ENCODE measurements around the gene TES. TPM values are rescaled to one million over a fixed set of nuclear protein-coding genes. Genes with fewer than 3 reads are reported as not detected.

TES gene
- total RNA-seq, 2 donors from 2014 or later = 107 to 108 TPM

GRCh38 chr7:116271161-116271913 is 61.0 kb downstream of the TES start:
- Mint-ChIP-seq H3K4me1 (peaks cover 2% of the 10 kb centered on the region), H3K27me3 (peaks cover 34% of the 10 kb centered on the region), H3K36me3 (ENCODE audit: low read depth) (peaks cover under 1% of the 10 kb centered on the region), H3K4me3 (no peak overlapping the region), H3K27ac (no peak overlapping the region)
- no peaks in the 10 kb centered on the region for H3K9me3 ChIP-seq (ENCODE audit: control insufficient read depth, low read length, poor library complexity, severe bottlenecking)
- no peak for ATAC-seq
- no peak for DNase-seq

DNA sequence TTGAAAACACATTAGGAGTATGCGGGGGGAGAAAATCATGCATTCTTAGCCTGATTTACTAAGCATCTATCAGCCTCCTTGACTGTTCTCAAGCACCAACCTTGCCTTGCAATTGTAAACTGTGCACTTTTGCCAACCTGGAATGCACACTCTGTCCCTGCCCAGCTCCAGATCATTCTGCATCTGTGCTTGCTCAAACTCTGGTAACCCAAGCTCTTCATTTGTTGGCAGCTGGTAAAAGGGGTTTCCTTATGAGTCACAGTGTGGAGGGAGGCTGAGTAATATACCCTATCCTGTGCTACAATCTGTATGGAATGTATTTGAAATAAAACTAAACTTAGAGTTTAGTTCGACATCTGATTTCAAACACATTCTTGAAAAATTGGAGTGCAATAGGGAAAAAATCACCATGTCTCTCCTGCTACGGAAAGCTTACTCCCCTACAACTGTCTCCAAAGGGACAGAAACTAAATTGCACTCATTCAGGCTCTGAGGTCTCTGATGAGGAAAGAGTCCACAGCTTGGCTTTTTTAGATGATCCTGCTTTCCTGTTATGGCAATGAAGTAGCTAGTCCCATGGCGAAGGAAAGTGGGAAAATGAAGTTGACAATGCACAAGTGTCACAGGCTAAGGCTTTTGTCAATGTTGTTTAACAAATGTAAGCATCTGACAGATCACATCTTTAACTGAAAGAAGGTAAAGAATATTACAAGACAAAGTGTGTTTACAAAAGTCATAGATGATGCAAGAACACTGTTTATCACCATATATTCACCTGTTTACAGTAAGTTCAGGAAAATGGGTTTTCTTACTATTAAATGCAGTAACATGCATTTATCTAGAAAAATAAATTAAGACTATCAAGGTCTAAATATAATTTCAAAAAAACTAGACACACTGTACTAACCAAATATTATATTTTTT is 61.9 kb downstream of the TES start:
- DNase-seq = no peak
- no peak for ATAC-seq
- Mint-ChIP-seq H3K4me3 (no peak overlapping the region), H3K36me3 (ENCODE audit: low read depth) (no peaks in the 10 kb centered on the region), H3K27ac (no peak overlapping the region), H3K27me3 (peaks cover 36% of the 10 kb centered on the region), H3K4me1 (no peaks in the 10 kb centered on the region)
- no peaks in the 10 kb centered on the region for H3K9me3 ChIP-seq (ENCODE audit: control insufficient read depth, low read length, poor library complexity, severe bottlenecking)

DNA sequence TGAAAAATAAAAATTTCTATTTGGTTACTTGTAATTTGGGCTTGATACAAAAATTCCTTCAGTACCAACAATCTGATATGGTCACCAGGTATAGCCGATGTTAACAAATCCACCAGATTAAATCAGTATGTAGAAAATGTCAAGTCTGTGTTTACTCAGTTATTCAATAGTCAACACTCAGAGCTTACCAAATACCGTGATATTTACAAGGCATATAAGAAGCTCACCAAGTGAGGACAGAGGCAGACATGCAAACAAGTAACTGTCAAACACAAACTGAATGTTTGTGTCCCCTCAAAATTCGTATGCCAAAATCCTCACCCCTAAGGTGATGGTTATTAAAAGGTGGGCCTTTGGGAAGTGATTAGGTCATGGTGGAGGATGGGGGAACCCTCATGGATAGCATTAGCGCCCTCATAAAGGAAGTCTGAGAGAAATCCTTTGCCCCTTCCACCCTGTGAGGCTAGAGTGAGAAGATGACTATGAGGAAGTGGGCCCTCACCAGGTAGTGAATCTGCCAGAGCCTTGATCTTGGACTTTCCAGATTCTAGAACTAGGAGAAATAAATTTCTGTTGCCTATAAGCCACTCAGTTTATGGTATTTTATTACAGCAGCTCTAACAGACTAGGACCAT is 63.1 kb downstream of the TES start:
- no peak overlapping the region for H3K27ac Mint-ChIP-seq

DNA sequence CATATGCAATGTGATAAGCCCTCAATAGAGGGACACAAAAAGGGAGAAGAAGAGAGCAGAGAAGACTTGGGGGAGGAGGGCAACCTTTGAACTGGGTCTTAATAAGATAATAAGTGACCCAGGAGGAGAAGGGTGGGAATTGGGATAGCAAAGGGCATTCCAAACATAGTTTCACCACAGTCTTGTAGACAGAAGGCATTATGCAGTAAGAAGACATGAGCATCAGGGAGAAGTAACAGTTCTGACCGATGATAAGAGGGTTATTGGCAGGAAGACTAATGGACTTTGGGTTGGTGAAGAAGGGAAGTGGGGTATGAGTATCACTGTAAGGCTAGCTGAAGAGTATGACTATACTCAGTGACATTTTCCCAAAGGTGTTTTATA is 63.6 kb downstream of the TES start:
- DNase-seq (no peak), ATAC-seq (no peak)
- no peaks in the 10 kb centered on the region for H3K4me1 Mint-ChIP-seq
- H3K4me3 Mint-ChIP-seq = no peak overlapping the region
- H3K36me3 Mint-ChIP-seq (ENCODE audit: low read depth) = no peaks in the 10 kb centered on the region
- no peaks in the 10 kb centered on the region for H3K9me3 ChIP-seq (ENCODE audit: control insufficient read depth, low read length, poor library complexity, severe bottlenecking)
- peaks cover 40% of the 10 kb centered on the region for H3K27me3 Mint-ChIP-seq
- no peak overlapping the region for H3K27ac Mint-ChIP-seq

More for the DNA sequence above, 63.1 kb downstream of the TES start:
- no peak overlapping the region for H3K4me3 Mint-ChIP-seq
- no peaks in the 10 kb centered on the region for H3K4me1 Mint-ChIP-seq
- DNase-seq = no peak
- no peaks in the 10 kb centered on the region for H3K9me3 ChIP-seq (ENCODE audit: control insufficient read depth, low read length, poor library complexity, severe bottlenecking)
- ATAC-seq = no peak
- peaks cover 45% of the 10 kb centered on the region for H3K27me3 Mint-ChIP-seq
- no peaks in the 10 kb centered on the region for H3K36me3 Mint-ChIP-seq (ENCODE audit: low read depth)

DNA sequence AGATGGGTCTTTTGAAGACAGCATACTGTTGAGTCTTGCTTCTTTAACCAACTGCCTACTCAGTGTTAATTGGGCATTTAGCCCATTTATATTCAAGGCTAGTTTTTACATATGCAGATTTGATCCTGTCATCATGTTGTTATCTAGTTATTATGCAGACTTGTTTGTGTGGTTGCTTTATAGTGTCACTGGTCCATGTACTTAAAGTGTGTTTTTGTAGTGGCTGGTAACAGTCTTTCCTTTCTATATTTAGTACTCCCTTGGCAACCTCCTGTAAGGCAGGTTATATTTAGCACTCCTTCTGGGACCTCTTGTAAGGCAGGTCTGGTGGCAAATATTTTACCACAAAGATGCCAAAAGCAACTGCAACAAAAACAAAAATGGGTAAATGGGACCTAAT is 66.7 kb downstream of the TES start:
- H3K27me3 Mint-ChIP-seq = peaks cover 45% of the 10 kb centered on the region
- H3K4me3 Mint-ChIP-seq = no peak overlapping the region
- DNase-seq = no peak
- H3K27ac Mint-ChIP-seq = no peak overlapping the region
- no peak for ATAC-seq
- H3K36me3 Mint-ChIP-seq (ENCODE audit: low read depth) = no peaks in the 10 kb centered on the region
- H3K9me3 ChIP-seq (ENCODE audit: control insufficient read depth, low read length, poor library complexity, severe bottlenecking) = no peaks in the 10 kb centered on the region
- H3K4me1 Mint-ChIP-seq = peaks cover 2% of the 10 kb centered on the region

DNA sequence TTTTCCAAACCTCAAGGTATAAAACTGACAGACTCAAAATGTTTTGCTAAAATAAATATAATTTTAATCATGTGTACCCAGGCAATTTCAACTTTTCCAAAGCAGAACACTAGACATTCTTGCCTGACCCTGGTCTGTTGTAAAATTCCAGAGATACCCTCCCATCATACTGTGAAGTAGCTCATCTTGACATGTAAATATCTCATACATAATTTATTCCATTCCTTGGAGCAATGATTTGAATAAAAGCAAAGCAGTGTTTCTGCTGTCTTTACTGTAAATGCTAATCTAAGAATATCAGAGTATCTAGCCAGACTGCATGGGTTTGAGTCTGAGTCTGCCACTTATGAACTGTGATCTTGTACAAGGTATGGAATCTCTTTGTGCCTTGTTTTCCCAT is 68.9 kb downstream of the TES start:
- Mint-ChIP-seq H3K27ac (no peak overlapping the region), H3K36me3 (ENCODE audit: low read depth) (no peaks in the 10 kb centered on the region), H3K27me3 (peaks cover 41% of the 10 kb centered on the region), H3K4me3 (no peak overlapping the region), H3K4me1 (peaks cover 2% of the 10 kb centered on the region)
- no peaks in the 10 kb centered on the region for H3K9me3 ChIP-seq (ENCODE audit: control insufficient read depth, low read length, poor library complexity, severe bottlenecking)
- ATAC-seq (no peak), DNase-seq (no peak)

DNA sequence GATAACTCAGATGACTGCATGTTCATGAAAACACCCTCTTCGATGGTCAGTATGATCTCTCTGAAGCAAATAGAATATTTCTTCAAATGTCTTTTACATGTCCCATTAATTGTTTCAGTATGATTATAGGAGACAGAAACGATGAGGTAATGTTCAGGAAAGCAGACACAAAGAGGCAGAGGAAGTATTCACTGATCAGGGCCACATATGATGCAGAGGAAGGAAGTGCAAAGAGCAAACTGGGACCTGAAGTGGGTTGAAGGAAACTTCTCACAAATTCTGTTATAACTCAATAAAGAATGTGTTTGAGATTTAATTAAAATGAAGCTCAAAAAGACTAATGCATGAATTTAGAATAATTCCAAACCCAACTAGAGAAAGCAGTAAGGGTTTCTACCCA is 70.5 kb downstream of the TES start:
- H3K4me1 Mint-ChIP-seq = peaks cover 2% of the 10 kb centered on the region
- DNase-seq = no peak
- no peak overlapping the region for H3K27ac Mint-ChIP-seq
- no peak overlapping the region for H3K4me3 Mint-ChIP-seq
- H3K36me3 Mint-ChIP-seq (ENCODE audit: low read depth) = no peaks in the 10 kb centered on the region
- ATAC-seq = no peak
- H3K9me3 ChIP-seq (ENCODE audit: control insufficient read depth, low read length, poor library complexity, severe bottlenecking) = no peaks in the 10 kb centered on the region
- H3K27me3 Mint-ChIP-seq = peaks cover 41% of the 10 kb centered on the region

DNA sequence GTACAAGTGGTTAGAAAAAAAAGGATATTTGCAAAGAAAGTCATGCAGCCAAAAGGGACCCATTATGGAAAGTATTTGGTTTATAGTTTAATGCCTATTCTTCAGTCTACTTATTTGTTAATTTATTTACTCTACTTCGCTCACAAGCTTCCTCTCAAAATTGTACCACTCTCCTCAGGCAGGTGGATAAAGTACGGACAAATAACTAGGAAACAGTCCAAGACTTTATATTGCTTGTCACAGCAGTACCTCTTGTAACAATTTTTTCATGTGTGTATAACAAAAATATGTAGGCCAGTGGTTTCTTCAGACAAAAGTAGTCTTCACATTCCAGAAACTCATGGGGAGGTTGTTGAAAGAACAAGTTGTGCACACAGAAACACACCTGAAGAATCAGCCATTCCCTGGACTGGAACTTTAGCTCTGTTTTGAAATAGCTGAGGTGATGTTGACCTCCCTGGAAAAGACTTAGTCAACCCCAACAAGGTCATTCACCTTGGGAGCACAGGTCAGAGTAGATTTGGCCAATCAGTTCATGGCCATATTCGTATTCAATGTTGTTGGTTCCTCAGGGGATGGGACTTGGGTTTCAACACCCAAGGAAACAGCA is 73.4 kb downstream of the TES start:
- Mint-ChIP-seq H3K27ac (no peak overlapping the region), H3K4me3 (no peak overlapping the region), H3K36me3 (ENCODE audit: low read depth) (no peaks in the 10 kb centered on the region), H3K4me1 (peaks cover 2% of the 10 kb centered on the region), H3K27me3 (peaks cover 38% of the 10 kb centered on the region)
- ATAC-seq = no peak
- DNase-seq = no peak
- H3K9me3 ChIP-seq (ENCODE audit: control insufficient read depth, low read length, poor library complexity, severe bottlenecking) = no peaks in the 10 kb centered on the region

DNA sequence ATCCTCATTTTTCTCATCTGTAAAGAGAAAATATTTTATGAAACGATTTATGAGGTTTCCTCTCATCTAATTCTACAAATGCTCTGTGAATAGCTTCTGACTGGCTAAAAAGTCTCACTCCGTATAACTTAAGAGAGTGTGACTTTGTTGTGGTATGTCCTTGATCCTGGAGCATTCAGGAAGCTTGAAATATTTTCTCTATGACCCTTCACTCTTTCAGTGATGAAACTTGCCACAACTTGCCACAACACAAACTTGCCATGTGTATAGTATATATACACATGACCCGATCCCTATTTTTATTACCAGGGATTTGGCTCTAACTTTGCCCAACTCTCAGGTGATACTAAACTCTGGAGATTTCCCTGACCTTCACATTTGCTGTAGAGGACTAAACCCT is 74.1 kb downstream of the TES start:
- no peak overlapping the region for H3K4me3 Mint-ChIP-seq
- H3K36me3 Mint-ChIP-seq (ENCODE audit: low read depth) = no peaks in the 10 kb centered on the region
- H3K27ac Mint-ChIP-seq = no peak overlapping the region
- DNase-seq (no peak), ATAC-seq (no peak)
- H3K27me3 Mint-ChIP-seq = peaks cover 37% of the 10 kb centered on the region
- peaks cover 2% of the 10 kb centered on the region for H3K4me1 Mint-ChIP-seq
- H3K9me3 ChIP-seq (ENCODE audit: control insufficient read depth, low read length, poor library complexity, severe bottlenecking) = no peaks in the 10 kb centered on the region

DNA sequence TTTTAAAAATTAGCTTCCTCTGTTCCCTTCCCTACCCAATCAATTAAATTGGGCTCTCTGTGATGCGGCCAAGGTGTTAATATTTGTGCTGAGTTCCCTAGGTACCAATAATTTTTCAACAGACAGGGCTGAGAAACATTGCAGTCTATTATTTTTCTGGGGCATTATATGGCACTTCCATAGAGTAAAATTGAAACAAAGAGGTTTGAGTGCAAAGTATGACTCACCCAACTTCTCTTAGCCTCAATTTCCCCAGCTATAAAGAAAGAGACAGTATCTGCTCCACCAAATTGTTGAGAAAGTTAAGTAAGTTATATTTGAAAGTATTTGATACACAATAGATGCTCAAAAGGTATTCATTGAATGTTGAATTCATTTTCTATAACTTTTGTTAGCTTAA is 74.9 kb downstream of the TES start:
- DNase-seq (no peak), ATAC-seq (no peak)
- no peaks in the 10 kb centered on the region for H3K9me3 ChIP-seq (ENCODE audit: control insufficient read depth, low read length, poor library complexity, severe bottlenecking)
- Mint-ChIP-seq H3K4me1 (peaks cover 2% of the 10 kb centered on the region), H3K4me3 (no peak overlapping the region), H3K36me3 (ENCODE audit: low read depth) (no peaks in the 10 kb centered on the region), H3K27ac (no peak overlapping the region), H3K27me3 (peaks cover 29% of the 10 kb centered on the region)

DNA sequence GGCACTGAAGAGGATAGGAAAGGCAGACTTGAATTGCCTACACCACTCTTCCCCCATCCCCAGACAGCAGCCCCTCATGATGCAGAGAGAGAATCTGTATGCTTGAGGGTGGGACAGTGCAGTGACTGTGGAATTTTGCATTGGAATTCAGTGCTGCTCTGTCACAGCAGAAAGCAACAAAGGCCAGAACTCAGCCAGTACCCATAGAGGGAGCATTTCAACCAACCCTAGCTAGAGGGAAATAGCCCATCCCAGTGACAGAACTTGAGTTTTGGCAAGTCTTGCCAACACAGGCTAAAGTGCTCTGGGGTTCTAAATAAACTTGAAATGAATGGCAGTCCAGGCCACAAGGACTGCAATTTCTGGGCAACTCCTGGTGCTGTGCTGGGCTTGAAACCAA is 80.4 kb downstream of the TES start:
- Mint-ChIP-seq H3K4me1 (no peaks in the 10 kb centered on the region), H3K27me3 (peaks cover 32% of the 10 kb centered on the region), H3K36me3 (ENCODE audit: low read depth) (peaks cover 5% of the 10 kb centered on the region), H3K4me3 (no peak overlapping the region), H3K27ac (no peak overlapping the region)
- no peak for ATAC-seq
- no peak for DNase-seq
- no peaks in the 10 kb centered on the region for H3K9me3 ChIP-seq (ENCODE audit: control insufficient read depth, low read length, poor library complexity, severe bottlenecking)

DNA sequence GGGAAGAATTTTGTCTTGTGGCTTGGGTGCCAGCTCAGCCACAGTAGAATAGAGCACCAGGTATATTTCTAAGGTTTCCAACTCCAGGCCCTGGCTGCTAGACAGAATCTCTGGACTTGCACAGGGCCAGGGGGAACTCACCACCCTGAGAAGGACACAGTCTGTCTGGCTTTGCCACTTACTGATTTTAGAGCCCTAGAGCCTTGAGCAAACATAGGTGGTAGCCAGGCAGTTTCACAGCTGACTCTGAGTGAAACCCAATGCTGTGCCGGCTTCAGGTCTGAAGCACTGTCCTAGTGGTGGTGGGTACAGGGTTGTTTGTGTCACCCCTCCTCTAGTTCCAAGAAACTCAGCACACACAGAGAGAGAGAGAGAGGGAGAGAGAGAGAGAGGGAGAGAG is 81.6 kb downstream of the TES start:
- no peaks in the 10 kb centered on the region for H3K4me1 Mint-ChIP-seq
- no peak for ATAC-seq
- DNase-seq = no peak

DNA sequence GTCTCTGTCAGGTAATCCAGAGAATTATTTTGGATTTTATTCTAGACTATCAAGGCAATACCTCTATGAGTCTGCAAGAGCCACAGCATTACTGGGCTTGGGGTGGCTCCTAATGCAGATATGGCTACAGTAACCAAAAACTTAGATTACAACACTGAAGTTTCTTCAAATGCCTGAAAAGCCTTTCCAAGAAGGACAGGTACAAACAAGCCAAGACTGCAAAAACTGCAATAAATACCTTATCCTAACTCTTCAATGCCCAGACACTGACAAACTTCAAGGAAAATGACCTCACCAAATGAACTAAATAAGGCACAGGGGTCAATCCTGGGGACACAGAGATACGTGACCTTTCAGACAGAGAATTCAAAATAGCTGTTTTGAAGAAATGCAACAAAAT is 82.0 kb downstream of the TES start:
- no peak overlapping the region for H3K4me3 Mint-ChIP-seq
- peaks cover 5% of the 10 kb centered on the region for H3K36me3 Mint-ChIP-seq (ENCODE audit: low read depth)
- no peak for ATAC-seq
- DNase-seq = no peak
- no peaks in the 10 kb centered on the region for H3K9me3 ChIP-seq (ENCODE audit: control insufficient read depth, low read length, poor library complexity, severe bottlenecking)
- peaks cover 20% of the 10 kb centered on the region for H3K27me3 Mint-ChIP-seq
- no peaks in the 10 kb centered on the region for H3K4me1 Mint-ChIP-seq
- no peak overlapping the region for H3K27ac Mint-ChIP-seq

More for the DNA sequence above, 81.6 kb downstream of the TES start:
- no peak overlapping the region for H3K27ac Mint-ChIP-seq
- peaks cover 5% of the 10 kb centered on the region for H3K36me3 Mint-ChIP-seq (ENCODE audit: low read depth)
- no peak overlapping the region for H3K4me3 Mint-ChIP-seq
- no peaks in the 10 kb centered on the region for H3K9me3 ChIP-seq (ENCODE audit: control insufficient read depth, low read length, poor library complexity, severe bottlenecking)
- peaks cover 24% of the 10 kb centered on the region for H3K27me3 Mint-ChIP-seq
